ENCODE results near the gene ITGA3.

Gene ITGA3

DNA sequence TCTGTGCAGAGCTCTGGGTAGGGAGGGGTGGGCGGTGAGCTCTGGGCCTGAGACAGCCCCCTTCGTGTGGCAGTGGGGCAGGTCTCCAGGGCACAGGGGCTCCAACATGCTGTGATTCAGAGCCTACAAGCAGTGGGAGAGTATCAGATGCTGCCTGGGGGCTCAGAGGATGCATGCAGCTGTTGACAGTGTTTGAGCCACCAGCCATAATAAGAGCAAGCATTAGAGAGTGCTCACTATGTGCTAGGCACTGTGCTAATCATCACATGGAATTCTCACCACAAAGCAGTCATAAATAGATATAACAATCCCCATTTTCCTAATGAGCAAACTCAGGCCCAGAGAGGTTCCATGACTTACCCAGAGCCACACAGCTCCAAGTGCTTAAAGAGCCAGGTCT, 47.3 kb downstream of the ITGA3 start:
- H3K4me1 ChIP-seq = peaks cover 17% of the 10 kb centered on the region
- no peak overlapping the region for H3K9ac ChIP-seq
- no peaks in the 10 kb centered on the region for H3K36me3 ChIP-seq (ENCODE audit: control insufficient read depth, insufficient read depth, low read length)

DNA sequence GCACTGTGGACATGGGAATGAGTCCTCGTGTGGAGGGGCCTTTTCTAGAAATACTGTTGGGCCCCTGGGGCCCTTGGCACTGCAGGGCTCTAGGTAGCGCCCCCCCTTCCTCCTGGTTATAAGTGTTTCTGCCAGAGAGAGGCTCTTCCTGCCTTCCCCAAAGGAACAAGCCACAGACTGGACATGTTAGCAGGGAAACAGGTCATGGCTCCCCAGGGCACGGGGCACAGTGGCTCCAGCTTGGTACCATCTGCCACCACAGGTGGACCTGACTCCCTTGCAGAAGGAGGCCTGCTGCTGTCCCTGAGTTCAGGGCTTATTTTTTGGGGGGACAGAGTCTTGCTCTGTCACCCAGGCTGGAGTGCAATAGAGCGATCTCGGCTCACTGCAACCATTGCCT, 48.0 kb downstream of the ITGA3 start:
- Histone ChIP-seq H3K9me3 (ENCODE audit: control insufficient read depth, low read length) (no peaks in the 10 kb centered on the region), H3K4me2 (ENCODE audit: low read length) (no peak overlapping the region), H3K27me3 (ENCODE audit: control insufficient read depth, insufficient read depth, low read length) (no peaks in the 10 kb centered on the region), H3K79me2 (peaks cover 3% of the 10 kb centered on the region), H3K36me3 (ENCODE audit: control insufficient read depth, insufficient read depth, low read length) (no peaks in the 10 kb centered on the region), H2AFZ (no peak overlapping the region), H3K9ac (no peak overlapping the region), H3K27ac (no peak overlapping the region), H3K4me1 (peaks cover 17% of the 10 kb centered on the region), H3K4me3 (ENCODE audit: low read depth, low read length) (no peak overlapping the region)
- TF ChIP-seq, protein P1, sequence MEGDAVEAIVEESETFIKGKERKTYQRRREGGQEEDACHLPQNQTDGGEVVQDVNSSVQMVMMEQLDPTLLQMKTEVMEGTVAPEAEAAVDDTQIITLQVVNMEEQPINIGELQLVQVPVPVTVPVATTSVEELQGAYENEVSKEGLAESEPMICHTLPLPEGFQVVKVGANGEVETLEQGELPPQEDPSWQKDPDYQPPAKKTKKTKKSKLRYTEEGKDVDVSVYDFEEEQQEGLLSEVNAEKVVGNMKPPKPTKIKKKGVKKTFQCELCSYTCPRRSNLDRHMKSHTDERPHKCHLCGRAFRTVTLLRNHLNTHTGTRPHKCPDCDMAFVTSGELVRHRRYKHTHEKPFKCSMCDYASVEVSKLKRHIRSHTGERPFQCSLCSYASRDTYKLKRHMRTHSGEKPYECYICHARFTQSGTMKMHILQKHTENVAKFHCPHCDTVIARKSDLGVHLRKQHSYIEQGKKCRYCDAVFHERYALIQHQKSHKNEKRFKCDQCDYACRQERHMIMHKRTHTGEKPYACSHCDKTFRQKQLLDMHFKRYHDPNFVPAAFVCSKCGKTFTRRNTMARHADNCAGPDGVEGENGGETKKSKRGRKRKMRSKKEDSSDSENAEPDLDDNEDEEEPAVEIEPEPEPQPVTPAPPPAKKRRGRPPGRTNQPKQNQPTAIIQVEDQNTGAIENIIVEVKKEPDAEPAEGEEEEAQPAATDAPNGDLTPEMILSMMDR (IDR thresholded peaks at IDR 0.05) = no peak

More for the DNA sequence above, 47.3 kb downstream of the ITGA3 start:
- Histone ChIP-seq H2AFZ (no peak overlapping the region), H3K9me3 (ENCODE audit: control insufficient read depth, low read length) (no peaks in the 10 kb centered on the region), H3K4me3 (ENCODE audit: low read depth, low read length) (no peak overlapping the region), H3K79me2 (peaks cover 3% of the 10 kb centered on the region), H3K4me2 (ENCODE audit: low read length) (no peak overlapping the region), H3K27me3 (ENCODE audit: control insufficient read depth, insufficient read depth, low read length) (no peaks in the 10 kb centered on the region), H3K27ac (no peak overlapping the region)
- TF ChIP-seq, protein P1 (IDR thresholded peaks at IDR 0.05) = no peak

DNA sequence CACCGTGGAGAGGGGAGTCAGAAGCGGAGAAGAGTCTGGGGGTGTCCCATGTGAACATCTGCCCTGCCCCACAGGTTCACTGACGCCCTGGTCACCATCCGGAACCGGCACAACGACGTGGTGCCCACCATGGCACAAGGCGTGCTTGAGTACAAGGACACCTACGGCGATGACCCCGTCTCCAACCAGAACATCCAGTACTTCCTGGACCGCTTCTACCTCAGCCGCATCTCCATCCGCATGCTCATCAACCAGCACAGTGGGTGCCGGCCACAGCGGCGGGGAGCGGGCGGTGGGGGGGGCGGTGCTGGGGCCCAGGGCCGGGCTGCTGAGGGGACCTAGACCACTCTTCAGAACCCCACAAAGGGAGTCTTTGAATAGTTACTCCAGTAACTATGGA, 49.9 kb downstream of the ITGA3 start:
- Histone ChIP-seq H3K79me2 (peaks cover 3% of the 10 kb centered on the region), H3K4me3 (ENCODE audit: low read depth, low read length) (no peak overlapping the region), H3K27me3 (ENCODE audit: control insufficient read depth, insufficient read depth, low read length) (no peaks in the 10 kb centered on the region), H2AFZ (no peak overlapping the region), H3K4me2 (ENCODE audit: low read length) (no peak overlapping the region), H3K9me3 (ENCODE audit: control insufficient read depth, low read length) (no peaks in the 10 kb centered on the region), H3K4me1 (peaks cover 17% of the 10 kb centered on the region), H3K27ac (no peak overlapping the region), H3K9ac (no peak overlapping the region), H3K36me3 (ENCODE audit: control insufficient read depth, insufficient read depth, low read length) (no peaks in the 10 kb centered on the region)
- TF ChIP-seq, protein P1 (IDR thresholded peaks at IDR 0.05) = no peak

DNA sequence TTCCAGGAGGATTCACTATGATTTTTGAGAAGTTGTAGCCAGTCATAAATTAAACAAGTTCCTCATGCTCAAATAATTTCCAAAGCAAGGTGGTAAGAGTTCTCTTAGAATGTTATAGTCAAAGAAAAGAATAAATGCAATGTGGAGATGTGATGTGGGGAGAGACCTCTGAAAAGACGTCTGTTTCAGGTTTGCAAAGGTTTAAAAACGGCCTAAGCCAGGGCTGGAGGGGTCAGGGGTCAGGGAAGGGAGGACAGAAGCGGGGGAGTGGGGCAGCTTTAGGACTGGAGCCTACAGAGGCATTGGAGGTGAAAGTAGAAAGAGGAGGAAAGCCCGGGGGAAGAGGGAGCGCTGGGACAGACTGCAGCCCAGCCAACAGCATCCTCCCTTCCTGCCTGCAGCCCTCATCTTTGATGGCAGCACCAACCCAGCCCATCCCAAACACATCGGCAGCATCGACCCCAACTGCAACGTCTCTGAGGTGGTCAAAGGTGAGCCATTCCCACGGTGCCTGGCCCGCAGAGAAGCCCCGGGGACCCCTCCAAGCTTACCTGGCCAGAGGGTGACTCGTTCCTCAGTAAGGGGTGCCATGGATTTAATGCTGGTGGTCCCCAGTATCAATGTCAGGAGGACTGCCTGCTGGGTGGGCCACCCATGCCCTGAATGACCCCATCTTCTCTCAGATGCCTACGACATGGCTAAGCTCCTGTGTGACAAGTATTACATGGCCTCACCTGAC, 50.7 kb downstream of the ITGA3 start:
- TF ChIP-seq, protein P1 (IDR thresholded peaks at IDR 0.05) = no peak

More for the DNA sequence above, 50.7 kb downstream of the ITGA3 start:
- no peaks in the 10 kb centered on the region for H3K27me3 ChIP-seq (ENCODE audit: control insufficient read depth, insufficient read depth, low read length)
- H3K36me3 ChIP-seq (ENCODE audit: control insufficient read depth, insufficient read depth, low read length) = no peaks in the 10 kb centered on the region
- no peak overlapping the region for H3K4me3 ChIP-seq (ENCODE audit: low read depth, low read length)
- H3K9me3 ChIP-seq (ENCODE audit: control insufficient read depth, low read length) = no peaks in the 10 kb centered on the region
- H3K4me2 ChIP-seq (ENCODE audit: low read length) = no peak overlapping the region
- H3K79me2 ChIP-seq = peaks cover 3% of the 10 kb centered on the region
- no peak overlapping the region for H3K9ac ChIP-seq
- H3K27ac ChIP-seq = no peak overlapping the region
- peaks cover 14% of the 10 kb centered on the region for H3K4me1 ChIP-seq
- H2AFZ ChIP-seq = no peak overlapping the region

All from parathyroid adenoma (tissue), 2 donors.